GM12891 (cell line): ENCODE results near the gene CACNA2D2.
A peak's percentile ranks its signal among the peaks of the same experiment; 100 is the strongest.

Experiments used
- PAX5 ChIP-seq: IDR thresholded peaks from 2 replicates; pipeline ENCODE4 v1.6.1; 2011; ENCODE audit warnings: low read length, moderate library complexity, mild to moderate bottlenecking; ENCODE audit not compliant: insufficient read depth, severe bottlenecking
- POLR2A ChIP-seq: IDR thresholded peaks from 2 replicates; pipeline ENCODE4 v1.6.1; 2011; ENCODE audit warnings: low read depth, low read length, control low read depth
- POLR2AphosphoS5 ChIP-seq: IDR thresholded peaks from 2 replicates; pipeline ENCODE4 v1.6.1; 2011; ENCODE audit warnings: low read depth, low read length, control low read depth
- POU2F2 ChIP-seq: IDR thresholded peaks from 2 replicates; pipeline ENCODE4 v1.6.1; 2011; ENCODE audit warnings: low read depth, mild to moderate bottlenecking, control low read depth, low read length, moderate library complexity
- SPI1 ChIP-seq: IDR thresholded peaks from 2 replicates; pipeline ENCODE4 v1.6.1; 2011; ENCODE audit warnings: low read depth, low read length, control low read depth
- TAF1 ChIP-seq: IDR thresholded peaks from 2 replicates; pipeline ENCODE4 v1.6.1; 2011; ENCODE audit warnings: low read depth, low read length, control low read depth

- TF ChIP-seq POLR2A (peak; percentile 95), TAF1 (peak; percentile 76), POU2F2 (peak; percentile 81), PAX5 (no peak), POLR2AphosphoS5 (peak; percentile 88), SPI1 (no peak)
Measured at GRCh38 chr3:50350527-50351322, 152.7 kb downstream of the CACNA2D2 start, which contains the start of the genes CYB561D2 and NPRL2.
